Skin of body (tissue), 2 donors: ENCODE data around the gene PHF12. TPM values are rescaled to one million over a fixed set of nuclear protein-coding genes. Genes with fewer than 3 reads are reported as not detected.
"Not testable (repeated sequence)": the region's sequence is repeated elsewhere in the genome, so short reads cannot be mapped to it uniquely, and the experiment has no call there.

ENCODE experiments used
- DNase-seq: peaks from one replicate; lab custom pipeline; 2025; lab: John Stamatoyannopoulos, UW
- total RNA-seq: library from RNA; depleted of rRNA; stranded (reverse); fragments of >200 nt; gene quantifications from one replicate; pipeline ENCODE4 v1.2.3, GENCODE V29; 2014

PHF12 gene
- total RNA-seq, 1 donor from 2014 or later, result 18.6 TPM

DNA sequence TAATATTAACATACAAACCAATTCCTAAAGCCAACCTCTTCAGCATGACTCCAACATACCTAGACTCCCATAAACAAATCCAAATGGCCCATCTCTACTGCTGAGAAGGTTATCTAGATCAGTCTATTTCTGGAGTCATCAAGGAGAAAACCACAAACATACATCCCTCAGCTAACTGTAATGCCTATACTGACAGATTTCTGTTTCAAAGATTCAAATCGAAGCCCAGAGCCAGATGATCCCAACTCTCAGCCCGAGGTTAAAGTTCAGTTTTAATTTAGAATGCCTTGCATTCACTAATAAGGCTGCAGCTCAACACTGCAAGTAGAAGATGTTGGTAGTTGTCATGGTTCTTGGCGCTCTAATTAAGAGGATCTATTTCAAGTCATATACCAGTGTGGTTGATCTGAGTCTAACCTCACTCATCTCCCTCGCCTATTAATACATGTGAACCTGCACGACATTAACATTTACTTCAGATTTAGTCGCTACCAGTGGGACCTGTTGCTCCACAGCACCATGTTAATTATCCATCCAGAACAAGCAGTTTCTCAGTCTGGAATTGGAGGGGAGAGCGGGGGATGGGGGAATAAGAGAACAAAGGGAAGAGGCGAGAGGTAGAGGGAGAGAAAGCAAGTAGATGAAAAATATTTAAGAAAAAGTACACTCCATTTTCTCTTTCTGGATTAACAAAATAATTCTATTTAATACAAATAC is 15.4 kb downstream of the PHF12 start:
- no peak for DNase-seq

DNA sequence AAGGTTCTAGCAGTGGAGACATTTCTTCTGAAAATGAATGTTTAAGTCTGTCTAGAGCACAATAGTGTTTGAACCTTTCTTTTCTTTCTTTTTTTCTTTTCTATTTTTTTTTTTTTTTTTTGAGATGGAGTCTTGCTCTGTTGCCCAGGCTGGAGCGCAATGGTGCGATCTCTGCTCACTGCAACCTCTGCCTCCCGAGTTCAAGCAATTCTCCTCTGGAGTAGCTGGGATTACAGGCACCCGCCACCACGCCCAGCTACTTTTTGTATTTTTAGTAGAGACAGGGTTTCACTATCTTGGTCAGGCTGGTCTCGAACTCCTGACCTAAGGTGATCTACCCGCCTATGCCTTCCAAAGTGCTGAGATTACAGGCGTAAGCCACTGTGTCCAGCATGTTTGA is 16.8 kb downstream of the PHF12 start:
- not testable (repeated sequence) for DNase-seq

DNA sequence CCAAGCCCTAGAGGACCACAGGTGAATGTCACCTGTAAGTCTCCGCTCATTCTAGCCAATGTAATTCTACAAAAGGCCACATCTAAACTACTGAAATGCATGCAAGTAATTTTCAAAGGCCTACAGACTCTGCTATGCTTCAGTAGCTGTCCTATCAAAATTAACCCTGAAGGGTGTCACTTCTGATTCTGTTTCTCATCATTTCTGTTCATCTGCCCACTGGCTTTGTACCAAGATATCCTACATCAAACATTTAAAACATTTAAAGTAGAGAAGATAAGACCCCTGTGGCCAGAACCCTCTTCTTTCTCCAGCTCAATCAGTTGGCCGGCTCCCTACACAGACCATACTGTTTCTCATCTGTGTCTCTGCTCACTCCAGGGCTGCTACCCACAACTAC is 21.5 kb downstream of the PHF12 start:
- DNase-seq, result no peak

DNA sequence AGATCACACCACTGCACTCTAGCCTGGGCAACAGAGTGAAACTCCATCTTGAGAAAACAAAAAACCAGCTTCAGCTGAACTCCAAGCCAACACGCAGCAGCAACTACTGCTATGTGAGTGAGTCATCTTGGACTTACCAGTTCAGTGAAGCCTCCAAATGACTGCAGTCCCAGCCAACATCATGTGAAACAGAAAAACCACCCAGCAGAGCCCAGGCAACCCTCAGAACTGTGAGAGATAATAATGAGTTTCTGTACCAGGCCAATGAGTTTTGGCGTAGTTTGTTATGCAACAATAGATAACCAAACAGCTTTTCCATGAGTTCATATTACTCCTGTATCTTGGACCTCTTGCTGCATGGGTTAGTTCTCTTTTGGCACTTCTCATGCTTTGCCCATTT is 23.3 kb downstream of the PHF12 start:
- no peak for DNase-seq

DNA sequence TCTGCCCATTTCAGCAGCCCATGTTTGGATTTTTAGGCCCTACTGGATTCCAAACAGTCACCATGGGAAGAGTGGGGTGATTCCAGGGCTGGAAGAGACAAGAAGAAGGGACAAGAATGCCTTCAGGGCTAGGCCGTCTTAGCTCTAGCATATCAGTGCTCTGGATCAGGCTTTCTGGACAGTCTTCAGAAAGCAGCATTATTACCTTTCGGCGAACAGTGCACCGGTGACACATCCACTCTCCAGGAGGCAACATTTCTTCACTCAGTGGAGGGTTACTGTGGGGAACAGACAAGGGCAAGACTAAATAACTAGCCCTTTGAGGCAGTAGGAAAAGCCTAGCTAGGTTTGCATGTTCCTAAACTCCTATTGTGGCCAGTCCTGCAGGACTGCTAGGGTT is 24.5 kb downstream of the PHF12 start:
- no peak for DNase-seq

DNA sequence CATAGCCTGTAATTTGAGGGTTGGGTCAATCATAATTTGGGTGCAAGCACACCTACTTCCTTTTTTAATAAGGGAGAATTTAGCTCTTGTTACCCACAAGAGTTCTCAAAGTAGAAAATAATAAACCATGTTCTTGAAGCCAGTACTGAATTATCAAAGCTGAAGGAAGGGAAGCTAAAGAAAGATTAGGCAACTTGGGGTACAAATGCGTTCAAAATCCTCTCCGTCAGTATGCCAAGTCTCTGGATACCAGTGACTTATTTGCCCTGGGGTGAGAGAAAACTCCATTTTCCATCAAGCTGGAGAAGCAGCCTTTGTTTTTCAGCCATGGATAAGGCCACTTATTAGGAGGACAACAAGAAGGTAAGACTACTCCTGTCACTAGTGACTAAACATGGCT is 25.0 kb downstream of the PHF12 start:
- DNase-seq, result no peak

DNA sequence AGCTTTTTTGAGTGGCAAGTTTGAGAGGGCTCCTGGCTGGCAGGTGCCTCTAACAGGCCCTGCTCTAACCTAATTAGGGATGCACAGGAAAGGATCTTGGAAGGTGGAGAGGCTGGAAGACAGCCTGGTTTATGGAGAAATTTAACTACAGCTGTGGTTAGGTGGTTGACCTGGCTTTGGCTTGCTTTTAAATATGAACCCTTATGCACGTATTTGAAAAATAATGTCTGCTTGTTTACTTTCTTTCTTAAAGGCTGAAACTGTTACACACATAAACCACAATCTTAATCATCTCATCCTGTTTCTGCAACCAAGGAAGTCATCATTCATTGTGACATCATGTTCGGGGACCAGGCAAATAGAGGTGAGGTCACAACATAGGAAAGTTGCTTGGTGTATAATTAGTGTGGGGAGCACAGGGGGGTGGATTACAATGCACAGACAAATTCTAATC is 25.4 kb downstream of the PHF12 start:
- no peak for DNase-seq

DNA sequence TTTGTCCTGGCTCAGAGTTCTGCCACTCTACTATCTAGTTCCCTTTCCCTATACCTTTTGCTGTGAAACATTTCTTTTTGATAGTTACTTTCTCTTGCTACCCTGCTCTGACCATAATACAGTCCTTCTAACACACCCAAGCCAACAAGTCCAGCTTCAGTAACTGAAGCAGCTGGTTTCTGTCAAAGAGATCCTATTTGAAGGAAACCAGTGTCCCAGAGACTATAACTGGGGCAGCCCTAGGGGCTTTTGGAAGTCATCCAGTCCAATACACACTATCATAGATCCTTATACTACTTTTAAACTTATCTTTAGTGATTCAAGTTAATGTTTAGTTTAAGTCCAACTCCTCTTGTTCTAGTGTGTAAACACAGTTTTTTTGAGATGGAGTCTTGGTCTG is 31.1 kb downstream of the PHF12 start:
- no peak for DNase-seq

DNA sequence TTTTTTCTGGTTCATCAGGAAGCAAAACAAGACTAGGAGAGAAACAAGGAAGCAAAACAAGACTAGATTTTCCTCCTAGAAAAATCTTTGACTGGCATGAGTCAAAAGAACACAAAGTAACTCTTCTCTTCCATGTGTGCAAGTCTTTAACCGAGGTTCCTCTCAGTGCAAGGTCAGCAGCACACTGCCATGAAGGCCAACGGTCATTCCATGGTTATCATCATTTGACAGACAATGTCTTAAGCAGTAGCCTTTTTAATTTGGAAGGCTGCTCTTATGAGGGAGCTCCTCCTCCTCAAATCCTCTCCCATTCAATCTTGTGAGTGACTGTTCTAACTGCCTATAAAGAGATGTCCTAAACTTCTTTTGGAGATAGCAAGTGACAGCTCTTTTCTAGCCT is 33.0 kb downstream of the PHF12 start:
- no peak for DNase-seq

DNA sequence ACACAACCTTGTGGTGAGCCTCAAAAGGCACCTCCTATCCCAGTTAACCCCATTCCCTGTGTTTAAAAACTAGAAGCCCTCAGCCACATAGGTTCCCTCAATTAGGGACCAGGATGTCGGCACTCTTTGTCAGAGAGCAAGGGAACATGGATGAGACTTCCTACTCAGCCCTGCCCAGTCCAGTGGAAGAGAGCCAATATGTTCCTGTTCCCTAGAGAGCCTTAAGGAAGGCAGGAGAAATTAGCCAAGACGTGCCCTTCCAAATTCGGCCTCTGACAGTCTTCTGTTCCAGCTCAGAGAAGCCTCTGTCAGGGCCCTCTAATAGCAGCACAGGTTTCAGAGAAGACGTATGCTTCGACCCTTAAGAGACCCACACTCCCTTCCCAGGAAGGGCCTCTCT is 33.9 kb downstream of the PHF12 start:
- no peak for DNase-seq

DNA sequence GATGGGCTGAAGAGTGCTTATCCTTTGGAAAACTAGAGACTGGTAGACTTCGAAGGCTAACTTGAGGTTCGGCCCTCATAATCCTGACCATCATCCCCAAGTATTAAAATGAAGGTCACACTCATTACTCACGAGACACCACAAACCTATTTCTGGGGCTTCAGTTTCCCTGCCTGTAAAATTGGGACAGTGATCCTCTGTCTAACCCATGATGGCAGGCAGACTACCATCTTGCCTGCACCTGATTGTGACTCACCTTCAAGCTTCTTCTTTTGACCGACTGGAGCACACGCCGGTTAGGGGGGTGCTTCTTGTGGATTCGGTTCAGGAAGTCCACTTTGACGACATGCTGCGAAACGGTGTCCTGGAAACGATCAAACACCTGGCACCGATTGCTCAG is 34.3 kb downstream of the PHF12 start:
- DNase-seq, result no peak

DNA sequence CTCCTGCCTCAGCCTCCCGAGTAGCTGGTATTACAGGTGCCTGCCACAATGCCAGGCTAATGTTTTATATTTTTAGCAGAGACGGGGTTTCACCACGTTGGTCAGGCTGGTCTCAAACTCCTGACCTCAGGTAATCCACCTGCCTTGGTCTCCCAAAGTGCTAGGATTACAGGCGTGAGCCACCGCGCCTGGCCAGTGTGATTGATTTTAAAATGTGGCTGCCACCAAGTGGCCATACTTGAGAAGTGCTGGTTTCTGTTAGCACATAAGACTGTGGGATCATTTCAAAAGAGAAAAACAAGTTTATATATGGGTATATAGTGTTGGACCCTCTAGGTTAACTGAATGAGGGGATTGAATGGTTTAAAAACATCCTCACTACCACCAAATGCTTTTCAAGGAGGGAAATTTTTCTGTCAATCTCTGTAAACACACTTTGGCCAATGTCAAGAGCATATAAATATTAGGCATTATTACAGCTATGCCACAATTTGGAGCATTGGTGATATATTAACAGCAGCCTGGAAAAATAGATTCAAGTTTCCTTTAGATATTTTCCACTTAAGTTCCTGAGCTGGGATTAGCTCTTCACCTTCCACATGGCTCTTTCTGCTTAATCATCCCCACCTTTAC is 34.9 kb downstream of the PHF12 start:
- peak; percentile 9 for DNase-seq

DNA sequence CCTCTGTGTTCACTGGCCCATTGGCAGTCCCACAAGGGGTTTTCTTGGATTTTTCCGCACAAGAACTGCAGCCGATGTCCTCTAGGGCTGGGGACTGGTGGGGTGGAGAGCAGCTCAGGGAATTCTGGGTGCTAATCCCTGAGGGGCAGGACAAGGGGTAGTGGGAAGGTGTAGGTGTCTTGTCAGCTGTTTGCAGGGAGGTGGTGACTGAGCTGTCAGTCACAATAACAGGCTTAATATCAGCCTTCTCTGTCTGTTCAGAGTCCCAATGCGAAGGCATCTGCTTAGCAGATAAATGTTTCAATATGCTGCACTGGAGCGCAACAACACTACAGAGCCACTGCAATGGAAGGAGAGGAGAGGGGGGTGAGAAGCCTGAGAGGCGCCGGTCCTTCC is 38.4 kb downstream of the PHF12 start:
- DNase-seq, result no peak

DNA sequence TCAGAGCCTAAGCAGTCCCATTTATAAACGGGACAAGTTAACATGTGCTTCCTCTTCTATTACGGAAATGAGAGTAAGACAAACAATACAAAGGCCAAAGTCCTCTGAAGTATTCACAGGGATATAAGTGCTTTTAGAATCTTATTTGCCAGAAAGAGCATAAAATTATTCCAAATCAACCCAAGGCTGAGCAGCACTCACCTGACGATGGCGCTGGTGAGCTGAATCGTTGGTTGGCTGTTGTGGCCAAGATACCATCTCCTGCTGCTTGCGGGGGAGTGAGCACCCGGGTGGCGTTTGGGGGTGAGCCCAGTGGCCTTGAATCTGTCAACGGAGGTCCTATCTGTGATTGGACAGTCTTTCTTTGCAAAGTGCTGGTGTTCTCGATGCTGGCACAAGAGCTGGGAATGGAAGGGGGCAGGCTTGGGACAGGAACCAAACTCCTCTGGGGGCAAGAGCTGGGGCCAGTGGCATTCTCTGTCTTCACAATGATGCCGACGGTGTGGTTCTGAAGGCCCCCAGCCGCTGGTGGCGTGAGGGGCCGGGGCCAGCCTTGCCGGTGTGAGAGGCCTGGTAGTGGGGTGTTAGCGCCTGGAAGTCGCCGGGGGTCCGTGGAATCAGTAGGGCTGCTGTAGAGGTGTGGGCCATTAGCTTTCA is 38.9 kb downstream of the PHF12 start:
- no peak for DNase-seq

DNA sequence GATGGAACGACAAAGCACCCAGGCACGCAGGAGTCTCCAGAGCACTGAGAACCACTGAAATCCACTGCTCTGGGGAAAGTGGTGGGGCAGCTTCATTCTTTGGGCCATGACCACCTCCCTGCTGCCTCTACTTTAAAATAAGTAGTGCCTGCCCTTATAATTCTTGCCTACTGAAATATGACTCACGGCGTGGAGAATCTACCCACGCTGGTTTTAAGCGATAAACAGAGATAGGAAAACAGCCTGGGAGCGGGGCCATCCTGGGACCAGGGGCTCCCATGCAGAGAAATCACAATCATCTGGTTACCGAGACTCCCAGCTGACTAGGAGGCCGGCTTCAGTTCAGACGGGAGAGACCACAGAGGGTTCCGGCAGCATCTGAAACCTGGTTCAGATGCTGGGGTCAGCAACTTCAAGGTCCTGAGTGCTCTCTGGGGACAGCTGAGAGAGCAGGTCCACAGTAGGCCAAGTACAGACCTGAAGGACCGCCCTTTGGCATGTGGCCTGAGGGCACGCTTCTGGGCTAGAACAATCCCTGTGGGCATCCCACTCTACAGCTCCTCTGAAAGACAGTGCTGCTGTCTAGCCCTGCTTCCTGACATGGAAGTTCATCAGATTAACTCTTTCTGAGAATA is 39.8 kb downstream of the PHF12 start:
- DNase-seq, result no peak

DNA sequence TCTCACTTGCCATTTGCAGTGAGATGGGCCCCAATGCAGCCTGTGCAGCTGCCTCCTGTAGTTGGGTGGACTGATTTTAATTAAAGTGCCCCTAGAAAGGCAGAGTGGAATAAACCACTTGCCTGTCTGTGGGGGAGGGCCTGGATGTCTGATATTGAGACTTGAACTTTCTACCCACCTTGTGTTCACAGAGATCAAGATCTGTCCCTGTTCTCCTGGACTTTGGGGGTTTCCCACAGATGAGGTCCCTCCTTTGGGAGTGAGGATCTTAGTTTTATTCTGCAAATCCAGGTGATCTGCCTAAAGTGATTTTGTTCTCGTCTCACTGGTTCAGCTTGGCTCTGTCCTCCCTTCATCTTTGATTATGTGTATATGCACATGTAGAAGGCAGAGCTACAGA is 40.8 kb downstream of the PHF12 start:
- DNase-seq, result no peak

DNA sequence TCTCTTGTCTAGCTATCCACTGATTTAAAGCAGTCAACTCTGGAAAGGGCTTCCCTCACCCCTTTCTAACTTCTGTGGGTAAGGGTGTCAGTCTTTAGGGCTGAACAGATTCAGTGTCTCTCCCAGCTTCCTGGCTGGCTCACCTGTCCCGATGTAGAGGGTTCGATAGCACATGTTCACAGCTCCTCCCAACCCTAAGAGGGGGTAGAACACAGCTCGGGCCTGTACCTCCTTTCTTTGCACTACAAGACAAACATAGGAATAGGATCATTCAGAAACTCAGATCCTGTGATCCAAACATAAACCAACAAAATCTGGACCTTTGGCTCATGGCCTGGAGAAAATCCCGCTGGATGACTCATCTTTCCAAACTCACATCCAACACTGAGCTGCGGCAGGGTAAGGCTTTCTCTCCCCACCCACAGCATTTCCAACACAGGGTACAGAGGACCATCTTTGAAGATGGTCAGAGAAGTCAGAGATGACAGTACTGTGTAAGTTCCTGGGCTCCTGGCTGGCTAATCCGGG is 42.6 kb downstream of the PHF12 start:
- peak; percentile 45 for DNase-seq

DNA sequence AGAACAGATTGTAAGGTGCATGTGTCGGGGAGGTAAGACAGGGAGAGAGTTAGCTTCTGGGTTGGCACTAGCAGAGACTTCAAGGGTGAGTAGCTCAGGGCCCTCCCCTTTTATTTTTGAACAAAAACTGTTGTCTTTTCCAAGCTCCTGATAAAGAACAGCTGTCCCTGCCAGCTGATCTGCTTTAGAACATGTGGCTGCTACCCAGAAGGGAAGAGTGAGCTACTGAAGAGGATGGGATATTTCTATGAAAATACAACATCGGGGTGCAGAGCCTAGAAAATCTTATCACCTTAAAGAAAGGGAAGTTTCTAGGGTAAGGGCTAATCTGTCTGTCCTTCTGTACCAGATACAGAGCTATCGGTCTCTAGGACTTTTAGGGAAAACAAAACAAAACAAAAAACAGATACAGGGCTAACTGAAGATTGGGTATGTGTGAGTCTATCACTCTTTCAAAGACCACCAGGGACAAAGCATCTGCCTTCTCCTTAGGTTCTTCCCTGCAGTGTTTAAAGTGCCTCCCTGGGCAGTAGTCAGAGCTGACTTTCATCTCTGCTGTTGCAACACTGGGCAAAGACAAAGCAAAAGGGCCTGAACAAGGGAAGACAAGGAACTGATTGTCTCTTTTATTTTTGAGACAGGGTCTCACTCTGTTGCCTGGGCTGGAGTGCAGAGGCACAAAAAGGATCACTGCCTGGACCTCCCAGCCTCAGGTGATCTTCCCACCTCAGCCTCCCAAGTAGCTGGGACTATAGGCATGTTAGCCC is 43.4 kb downstream of the PHF12 start:
- DNase-seq, result peak; percentile 37

DNA sequence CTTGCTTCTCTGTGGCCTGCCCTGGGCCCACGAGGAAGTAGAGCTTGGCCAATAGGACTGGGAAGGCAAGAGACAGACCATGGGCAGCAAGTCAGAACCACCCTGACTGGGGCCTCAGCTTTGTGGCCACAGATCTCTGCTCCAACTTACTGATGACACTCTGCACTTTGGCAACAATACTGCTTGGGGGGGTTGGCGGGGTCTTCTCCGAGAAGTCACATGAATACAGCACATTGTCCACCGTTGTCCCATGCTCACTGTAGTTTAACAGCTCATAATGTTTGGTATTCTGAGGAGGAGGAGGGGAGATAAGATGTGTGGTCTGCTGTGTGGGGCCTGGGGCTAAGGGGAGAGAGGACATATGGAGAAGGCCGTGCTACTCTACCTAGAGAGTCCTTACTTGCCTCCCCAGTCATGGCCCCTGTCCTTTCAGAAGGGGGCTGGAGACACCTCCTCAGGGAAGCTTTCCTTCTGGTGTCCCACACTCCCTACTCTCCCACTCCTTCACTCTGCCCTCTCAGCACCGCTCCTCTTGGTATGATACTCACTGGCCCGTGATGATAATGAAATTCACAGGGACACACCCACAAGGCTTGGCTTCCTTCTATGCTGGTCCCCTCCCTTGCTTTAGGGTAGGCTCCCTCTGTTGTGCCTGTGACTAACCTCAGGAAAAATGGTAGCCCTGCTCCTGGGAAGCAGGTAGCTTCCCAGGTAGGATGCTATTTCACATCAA is 44.4 kb downstream of the PHF12 start:
- DNase-seq, result no peak

DNA sequence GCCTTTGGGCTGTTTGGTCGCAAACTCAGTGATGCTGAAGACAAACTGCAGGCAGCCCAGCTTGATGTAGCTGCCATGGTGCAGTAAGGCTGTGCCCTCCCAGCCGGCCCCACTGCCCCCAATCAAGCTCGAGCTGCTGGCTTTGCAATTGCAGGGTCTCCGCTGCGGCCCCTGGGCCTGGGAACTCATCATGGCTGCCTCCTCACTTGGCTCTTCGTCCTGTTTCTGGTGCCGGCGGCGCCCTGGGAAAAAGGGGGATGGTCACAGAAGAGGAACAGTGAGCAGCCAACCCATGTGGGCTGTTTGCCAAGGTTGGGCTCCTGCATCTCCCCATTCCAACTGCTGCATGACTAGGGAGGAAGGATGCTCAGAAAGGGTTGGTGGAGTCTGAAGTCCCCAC is 45.0 kb downstream of the PHF12 start:
- no peak for DNase-seq

DNA sequence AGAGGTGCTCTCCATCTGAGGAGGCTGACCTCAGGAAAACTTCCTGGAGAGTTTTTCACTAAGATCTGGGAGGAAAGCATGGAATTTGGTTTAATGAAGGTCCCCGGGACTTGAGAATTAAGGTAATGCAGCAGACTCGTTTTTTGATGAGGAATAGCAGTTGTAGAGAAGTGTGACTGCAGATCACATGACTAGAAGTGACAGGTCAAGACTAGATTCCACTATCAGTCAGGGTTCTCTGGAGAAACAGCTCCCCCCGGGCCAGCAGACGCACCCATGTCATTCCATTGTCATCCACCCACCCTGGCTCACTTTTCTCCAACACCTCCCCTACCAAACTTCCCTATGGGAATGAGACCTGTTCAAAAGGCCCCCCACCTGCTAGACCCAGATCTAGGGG is 46.5 kb downstream of the PHF12 start:
- DNase-seq, result no peak
